GM12878 (cell line): ENCODE data around the gene NEU4. TPM values are rescaled to one million over a fixed set of nuclear protein-coding genes. Genes with fewer than 3 reads are reported as not detected.

Experiments
- ATAC-seq: fragments of 200-7000 bp; cut with Tn5 transposase; 3 replicates; pipeline ENCODE4 v1.9.1; 2020; ENCODE audit warnings: mild to moderate bottlenecking, moderate library complexity
- BruUV-seq: library from RNA; stranded (reverse); fragments of 400-500 nt; replicated peaks from 2 replicates; lab custom pipeline; 2021; lab: Mats Ljungman, UMichigan
- CTCF ChIA-PET: fragments of 300-600 bp; sonication (Branson Sonifier 250); formaldehyde crosslinking; extraction: SDS; loops from one replicate; lab custom pipeline; 2021; ENCODE audit warnings: inconsistent platforms; lab: Yijun Ruan, JAX
- POLR2A ChIA-PET: fragments of 350-600 bp; formaldehyde crosslinking; extraction: SDS; loops from one replicate; lab custom pipeline; 2021; ENCODE audit warnings: inconsistent platforms; lab: Charles Lee
- RAD21 ChIA-PET: fragments of 300-600 bp; sonication (Branson Sonifier 250); formaldehyde crosslinking; loops from one replicate; lab custom pipeline; 2023; ENCODE audit warnings: antibody characterized with exemption; ENCODE audit not compliant: unreplicated experiment; lab: Charles Lee
- SMC1A ChIA-PET: fragments of 300-600 bp; sonication (Branson Sonifier 250); formaldehyde crosslinking; loops from one replicate; lab custom pipeline; 2023; ENCODE audit not compliant: unreplicated experiment, uncharacterized antibody; lab: Charles Lee
- DNase-seq: peaks from one replicate; pipeline ENCODE4 v3.0.0-alpha.2; 2011; ENCODE audit warnings: low read depth, low spot score
- FAIRE-seq: peaks from 3 replicates; lab custom pipeline; 2011; peaks lifted over from hg19 to GRCh38; lab: Jason Lieb, UNC
- H2AFZ ChIP-seq: 2 replicates; pipeline ENCODE4 v1.6.0; 2011; ENCODE audit warnings: low read depth, low read length, control low read depth; ENCODE audit not compliant: control insufficient read depth
- H3K27ac ChIP-seq: 2 replicates; pipeline ENCODE4 v1.5.1; 2011; ENCODE audit warnings: control low read depth; ENCODE audit not compliant: control insufficient read depth, insufficient read depth
- H3K27me3 ChIP-seq, 2 experiments: replicated peaks in 1 of 2; 2 replicates each; pipeline versions ENCODE4 v1.6.0 to v1.6.1; 2011; ENCODE audit warnings: low read length in 1 of 2; ENCODE audit not compliant: control insufficient read depth in 2 of 2, insufficient read depth in 2 of 2
- H3K36me3 ChIP-seq, 2 experiments: 2 replicates each; pipeline ENCODE4 v1.5.1; 2011; ENCODE audit warnings: low read length in 1 of 2; ENCODE audit not compliant: control insufficient read depth in 2 of 2, insufficient read depth in 2 of 2
- H3K4me1 ChIP-seq: 2 replicates; pipeline ENCODE4 v1.6.1; 2011; ENCODE audit warnings: mild to moderate bottlenecking, low read length, moderate library complexity, mixed read lengths; ENCODE audit not compliant: control insufficient read depth, insufficient read depth
- H3K4me2 ChIP-seq: 2 replicates; pipeline ENCODE4 v1.6.0; 2011; ENCODE audit warnings: control low read depth; ENCODE audit not compliant: control insufficient read depth, insufficient read depth
- H3K4me3 ChIP-seq: fragments of 200-600 bp; sonication (generic); 2 replicates; pipeline ENCODE4 v1.5.1; 2016
- H3K79me2 ChIP-seq: 2 replicates; pipeline ENCODE4 v1.6.0; 2011; ENCODE audit warnings: low read length; ENCODE audit not compliant: control insufficient read depth, insufficient read depth
- H3K9ac ChIP-seq: 2 replicates; pipeline ENCODE4 v1.8.0; 2011; ENCODE audit warnings: low read length, control low read depth, mixed read lengths; ENCODE audit not compliant: control insufficient read depth, insufficient read depth
- H3K9me3 ChIP-seq: replicated peaks from 3 replicates; pipeline ENCODE4 v1.5.1; 2011; ENCODE audit warnings: mild to moderate bottlenecking, low read length; ENCODE audit not compliant: control insufficient read depth, insufficient read depth
- H4K20me1 ChIP-seq: 2 replicates; pipeline ENCODE4 v1.6.0; 2011; ENCODE audit not compliant: control insufficient read depth, insufficient read depth
- CBFB ChIP-seq: IDR thresholded peaks from 2 replicates; pipeline ENCODE4 v1.6.1; 2016; ENCODE audit warnings: antibody characterized with exemption, low read depth
- CBX3 ChIP-seq: fragments of 200-600 bp; sonication (generic); IDR thresholded peaks from 2 replicates; pipeline ENCODE4 v1.6.1; 2016; ENCODE audit warnings: low read depth, borderline replicate concordance
- E4F1 ChIP-seq: fragments of 450-650 bp; IDR thresholded peaks from 2 replicates; pipeline ENCODE4 v1.6.1; 2018; ENCODE audit warnings: borderline replicate concordance, mild to moderate bottlenecking; ENCODE audit not compliant: partially characterized antibody
- ELK1 ChIP-seq: IDR thresholded peaks from 2 replicates; pipeline ENCODE4 v1.6.1; 2012; ENCODE audit warnings: low read depth, low read length, improper control_type of control experiment
- MLLT1 ChIP-seq: fragments of 450-650 bp; IDR thresholded peaks from 2 replicates; pipeline ENCODE4 v1.6.1; 2016; ENCODE audit warnings: mild to moderate bottlenecking
- MYC ChIP-seq: IDR thresholded peaks from 2 replicates; pipeline ENCODE4 v1.6.1; 2011; ENCODE audit warnings: mild to moderate bottlenecking, low read length, moderate library complexity, inconsistent platforms; ENCODE audit not compliant: insufficient read depth, insufficient replicate concordance, insufficient read length, severe bottlenecking
- RAD21 ChIP-seq: IDR thresholded peaks from 2 replicates; pipeline ENCODE4 v1.6.1; 2011; ENCODE audit warnings: mild to moderate bottlenecking, low read depth, low read length, moderate library complexity; ENCODE audit not compliant: insufficient read depth
- SUPT20H ChIP-seq: IDR thresholded peaks from 2 replicates; pipeline ENCODE4 v1.6.1; 2011; ENCODE audit warnings: low read depth, mild to moderate bottlenecking, low read length, moderate library complexity, borderline replicate concordance; ENCODE audit not compliant: control insufficient read depth
- TCF7 ChIP-seq: IDR thresholded peaks from 2 replicates; pipeline ENCODE4 v1.6.1; 2014; ENCODE audit warnings: antibody characterized with exemption, borderline replicate concordance
- WRNIP1 ChIP-seq: IDR thresholded peaks from 2 replicates; pipeline ENCODE4 v1.6.1; 2011; ENCODE audit warnings: low read depth, low read length, improper control_type of control experiment, borderline replicate concordance
- ZNF217 ChIP-seq: fragments of 450-650 bp; IDR thresholded peaks from 2 replicates; pipeline ENCODE4 v1.6.1; 2017; ENCODE audit warnings: antibody characterized with exemption, mild to moderate bottlenecking
- ZNF687 ChIP-seq: fragments of 450-650 bp; IDR thresholded peaks from 2 replicates; pipeline ENCODE4 v1.6.1; 2017; ENCODE audit warnings: mild to moderate bottlenecking, moderate library complexity
- WGBS: methylation state at CpG from one replicate; pipeline ENCODE4 v1.1.6; 2016; ENCODE audit warnings: low lambda C conversion rate; ENCODE audit not compliant: insufficient replicate concordance, insufficient coverage; ENCODE audit errors: missing lambda C conversion rate; 5-methylcytosine and 5-hydroxymethylcytosine counted together
- in situ Hi-C: fragments of 300-500 bp; cut with MboI; formaldehyde crosslinking; loops from 9 replicates; pipeline ENCODE4 v1.14.3; 2018; ENCODE audit warnings: mixed read lengths
- intact Hi-C: fragments of 100-400 bp; cut with micrococcal nuclease; formaldehyde crosslinking; loops from one replicate; pipeline ENCODE4 v1.14.2; 2022; ENCODE audit not compliant: unreplicated experiment
- polyA plus RNA-seq, 11 experiments: library from polyadenylated mRNA; depleted of rRNA in 4 of 11; unstranded in 6 of 11; stranded (reverse) in 5 of 11; fragments of >200 nt; fragmentation: Nextera tagmentation in 4 of 11; fragmentation: Illumina TruSeq in 1 of 11; extraction: Ambion mirVana in 4 of 11; extraction: Trizol in 1 of 11; gene quantifications; 1 replicate in 1 of 11; 2 replicates in 10 of 11; pipeline versions ENCODE4 v1.2.1 to v1.2.3, GENCODE V29; 2011 to 2016; ENCODE audit warnings: inconsistent platforms in 2 of 11, missing spikeins in 2 of 11, low read depth in 1 of 11
- total RNA-seq, 4 experiments: library from RNA; depleted of rRNA in 3 of 4; stranded (reverse); fragments of >200 nt in 3 of 4; fragmentation: Illumina TruSeq in 1 of 4; extraction: Trizol in 1 of 4; gene quantifications; 2 replicates each; pipeline versions ENCODE4 v1.2.1 to v1.2.3, GENCODE V29; 2013 to 2021

NEU4 gene
- total and polyA plus RNA-seq, 10 of the 15 experiments (the other 5 are each of a cell fraction or from before 2014, with no cell fraction given): 0.01 to 0.28 (median 0.14) TPM; not detected in 5

GRCh38 chr2:241820625-241821384 is 11.8 kb downstream of the NEU4 start:
- Histone ChIP-seq H3K27me3 (no peaks in the 10 kb centered on the region), H3K4me1 (no peaks in the 10 kb centered on the region; the same call in 1 of the 2 replicates), H4K20me1 (no peaks in the 10 kb centered on the region), H2AFZ (no peak overlapping the region), H3K4me2 (no peak overlapping the region), H3K27ac (no peak overlapping the region), H3K4me3 (no peak overlapping the region), H3K36me3 (no peaks in the 10 kb centered on the region), H3K9me3 (no peaks in the 10 kb centered on the region; the same call in 2 of the 3 replicates), H3K79me2 (no peaks in the 10 kb centered on the region), H3K9ac (no peak overlapping the region)
- in situ Hi-C loops: no loop called here
- ChIA-PET CTCF (interaction anchor here (1.1 kb wide), 1 partner anchor 9 kb away, joined by 3 read pairs; no protein-coding TSS in a partner anchor), SMC1A (no interaction called here), RAD21 (no interaction called here), POLR2A (no interaction called here)
- 71% methylated on average over 31 of the region's 31 CpGs for WGBS
- DNase-seq (no peak), ATAC-seq (no peak), FAIRE-seq (no peak)
- intact Hi-C loops: no loop called here
- no TSS peak for BruUV-seq
- TF ChIP-seq WRNIP1 (no peak), MLLT1 (no peak), MYC (no peak), CBX3 (no peak), TCF7 (no peak), ELK1 (no peak), E4F1 (no peak), ZNF687 (no peak), SUPT20H (no peak), CBFB (no peak), ZNF217 (no peak), RAD21 (no peak)
